GM18868 (cell line): ENCODE results near the gene FUBP1.
A peak's percentile ranks its signal among the peaks of the same experiment; 100 is the strongest.
"Not testable (repeated sequence)": the region's sequence is repeated elsewhere in the genome, so short reads cannot be mapped to it uniquely, and the experiment has no call there.

Source experiments
- ATAC-seq: cut with Tn5 transposase; IDR thresholded peaks from one replicate; pipeline ENCODE4 v1.9.1; 2021; ENCODE audit warnings: mild to moderate bottlenecking, moderate library complexity; ENCODE audit not compliant: unreplicated experiment

FUBP1 gene

DNA sequence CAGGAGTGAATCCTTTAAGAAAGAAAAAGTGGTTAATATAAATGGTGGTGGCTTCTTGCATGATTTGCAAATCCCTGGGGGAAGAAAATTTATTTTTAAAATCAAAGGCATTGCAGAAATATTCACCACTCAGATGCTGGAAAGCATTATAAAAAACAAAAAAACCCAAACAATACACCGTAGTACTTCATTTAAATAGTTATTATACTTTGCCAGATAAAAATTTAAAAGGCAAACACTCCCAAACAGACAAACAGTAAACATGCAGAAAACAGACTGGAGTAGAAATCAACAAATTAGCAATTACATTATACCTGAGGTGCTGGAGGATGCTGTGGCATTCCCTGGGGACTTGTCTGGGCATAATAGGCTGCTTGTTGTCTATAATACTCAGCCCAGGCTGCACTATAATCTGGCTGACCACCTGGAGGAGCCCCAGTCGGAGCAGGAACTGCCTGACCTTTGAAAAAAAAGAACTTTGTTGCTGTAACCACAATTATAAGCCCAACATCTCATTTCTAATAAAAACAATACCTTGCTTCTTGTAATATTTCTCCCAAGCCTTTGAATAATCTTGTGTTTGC is 29.9 kb downstream of the FUBP1 start:
- peak; percentile 38 for ATAC-seq

DNA sequence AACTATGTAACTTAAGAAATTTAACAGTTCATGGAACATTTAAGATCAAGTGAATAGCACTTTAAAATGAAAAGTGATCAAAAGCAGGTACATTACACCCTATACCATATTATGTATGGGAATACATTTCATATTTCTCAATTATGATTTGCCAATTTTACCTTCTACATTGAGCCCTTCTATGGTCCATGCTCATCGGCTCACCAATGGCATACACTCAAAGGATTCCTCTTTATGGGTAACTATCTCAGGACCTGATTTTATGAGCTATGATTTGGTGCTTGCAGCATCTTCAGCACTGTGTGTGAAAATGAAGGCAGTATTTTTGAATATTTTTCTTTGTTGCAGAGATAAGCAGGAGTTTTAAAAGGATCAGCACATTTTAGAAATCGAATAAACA is 33.5 kb downstream of the FUBP1 start:
- no peak for ATAC-seq

DNA sequence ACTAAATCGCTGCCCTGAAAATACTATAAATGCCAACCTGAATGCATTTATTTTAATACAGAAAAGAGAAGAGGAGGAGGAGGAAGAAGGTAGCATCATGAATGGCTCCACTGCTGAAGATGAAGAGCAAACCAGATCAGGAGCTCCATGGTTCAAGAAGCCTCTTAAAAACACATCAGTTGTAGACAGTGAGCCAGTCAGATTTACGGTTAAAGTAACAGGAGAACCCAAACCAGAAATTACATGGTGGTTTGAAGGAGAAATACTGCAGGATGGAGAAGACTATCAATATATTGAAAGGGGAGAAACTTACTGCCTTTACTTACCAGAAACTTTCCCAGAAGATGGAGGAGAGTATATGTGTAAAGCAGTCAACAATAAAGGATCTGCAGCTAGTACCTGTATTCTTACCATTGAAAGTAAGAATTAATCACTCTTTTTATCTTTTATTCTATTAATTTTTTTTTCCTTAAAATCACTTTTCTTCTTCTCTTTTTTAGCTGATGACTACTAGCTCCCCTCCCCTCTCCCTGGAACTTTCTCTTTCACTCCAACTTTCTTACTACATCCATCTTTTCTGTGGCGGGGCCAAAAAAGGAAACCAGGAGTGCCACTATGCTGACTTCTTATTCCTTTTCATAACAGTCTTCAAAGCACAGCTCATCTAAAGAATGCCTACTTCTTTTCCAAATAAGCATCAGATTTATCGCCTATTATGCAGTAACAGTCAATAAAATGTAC is 36.3 kb downstream of the FUBP1 start:
- ATAC-seq = no peak

DNA sequence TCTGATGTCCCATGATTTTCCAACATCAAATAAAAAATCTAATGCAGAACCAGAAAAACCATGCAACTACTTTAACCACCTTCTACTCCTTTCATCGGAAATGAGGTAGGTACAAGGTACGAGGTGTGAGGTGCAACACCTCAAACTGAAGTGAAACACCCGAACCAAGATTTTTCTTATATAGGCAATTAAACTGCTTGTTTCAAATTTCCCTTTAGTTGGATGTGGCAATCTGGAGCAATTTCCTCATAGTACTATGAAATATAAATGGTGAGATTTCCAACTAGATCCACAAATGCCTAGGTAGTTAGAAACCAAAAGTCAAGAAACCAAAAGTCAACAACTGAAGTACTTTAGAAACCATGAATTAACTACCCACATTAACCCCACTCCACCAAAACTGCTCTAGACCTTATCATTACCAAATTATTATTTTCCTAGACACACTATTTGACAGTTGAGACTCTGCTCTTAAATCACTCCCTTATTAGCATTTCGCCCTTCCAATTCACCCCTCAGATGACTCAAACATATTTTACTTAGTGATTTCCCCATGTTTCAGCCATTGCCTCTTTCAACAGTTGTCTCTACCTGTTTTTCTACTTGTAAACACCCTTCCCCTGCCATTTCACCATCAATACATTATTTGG is 37.8 kb downstream of the FUBP1 start:
- no peak for ATAC-seq

DNA sequence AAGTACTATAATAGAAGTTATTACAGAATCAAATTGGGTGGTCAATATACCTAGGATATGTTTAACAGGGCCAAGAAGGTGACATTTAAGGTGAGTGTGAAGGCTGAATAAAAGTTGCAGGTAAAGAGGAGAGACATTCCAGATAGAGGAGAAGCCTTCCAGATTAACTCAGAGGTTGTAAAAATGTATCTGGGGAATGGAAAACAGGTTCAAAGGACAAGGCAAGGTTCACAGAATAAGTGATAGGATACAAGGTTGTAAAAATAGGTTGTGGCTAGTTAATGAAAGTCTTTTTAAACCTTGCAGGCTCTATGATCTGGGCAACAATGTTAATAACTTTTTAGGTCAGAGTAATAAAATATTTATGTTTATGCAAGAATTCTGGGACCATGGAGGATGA is 40.2 kb downstream of the FUBP1 start:
- ATAC-seq = no peak

DNA sequence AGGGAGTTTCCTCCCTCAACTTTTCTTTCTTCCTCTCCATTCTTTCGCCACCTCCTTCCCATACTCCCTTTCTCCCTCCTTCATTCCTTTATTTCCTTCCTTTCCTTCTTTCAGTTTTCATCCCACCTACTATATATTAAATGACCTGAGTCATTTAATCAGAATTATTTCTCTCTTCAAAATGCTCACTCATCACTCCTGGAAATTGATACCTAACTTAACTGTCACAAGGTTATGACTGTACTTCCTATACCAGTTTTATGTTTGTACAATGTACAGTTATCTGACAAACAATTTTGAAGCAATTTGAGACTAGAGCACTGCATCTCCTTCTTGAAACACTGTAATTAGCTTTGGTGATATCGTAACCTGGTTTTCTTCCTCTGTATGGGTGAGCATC is 49.1 kb downstream of the FUBP1 start:
- ATAC-seq = no peak

DNA sequence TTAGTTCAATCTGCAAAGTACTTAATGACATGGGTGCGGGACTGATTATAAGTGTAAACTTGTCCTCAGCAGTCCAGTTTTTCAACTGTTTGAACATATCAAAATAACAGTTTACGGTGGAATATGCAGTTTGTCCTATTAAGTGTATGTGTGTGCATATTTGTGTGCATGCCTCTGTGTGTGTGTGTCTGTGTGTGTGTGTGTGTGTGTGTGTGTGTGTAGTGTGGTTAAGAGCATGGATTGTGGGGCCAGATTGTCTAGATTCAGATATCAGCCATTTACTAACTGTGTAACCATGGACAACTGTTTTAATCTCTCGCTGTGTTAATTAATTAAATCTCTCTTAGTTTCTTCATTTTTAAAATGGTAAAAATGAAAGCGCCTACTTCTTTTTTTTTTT is 51.5 kb downstream of the FUBP1 start:
- no peak for ATAC-seq

DNA sequence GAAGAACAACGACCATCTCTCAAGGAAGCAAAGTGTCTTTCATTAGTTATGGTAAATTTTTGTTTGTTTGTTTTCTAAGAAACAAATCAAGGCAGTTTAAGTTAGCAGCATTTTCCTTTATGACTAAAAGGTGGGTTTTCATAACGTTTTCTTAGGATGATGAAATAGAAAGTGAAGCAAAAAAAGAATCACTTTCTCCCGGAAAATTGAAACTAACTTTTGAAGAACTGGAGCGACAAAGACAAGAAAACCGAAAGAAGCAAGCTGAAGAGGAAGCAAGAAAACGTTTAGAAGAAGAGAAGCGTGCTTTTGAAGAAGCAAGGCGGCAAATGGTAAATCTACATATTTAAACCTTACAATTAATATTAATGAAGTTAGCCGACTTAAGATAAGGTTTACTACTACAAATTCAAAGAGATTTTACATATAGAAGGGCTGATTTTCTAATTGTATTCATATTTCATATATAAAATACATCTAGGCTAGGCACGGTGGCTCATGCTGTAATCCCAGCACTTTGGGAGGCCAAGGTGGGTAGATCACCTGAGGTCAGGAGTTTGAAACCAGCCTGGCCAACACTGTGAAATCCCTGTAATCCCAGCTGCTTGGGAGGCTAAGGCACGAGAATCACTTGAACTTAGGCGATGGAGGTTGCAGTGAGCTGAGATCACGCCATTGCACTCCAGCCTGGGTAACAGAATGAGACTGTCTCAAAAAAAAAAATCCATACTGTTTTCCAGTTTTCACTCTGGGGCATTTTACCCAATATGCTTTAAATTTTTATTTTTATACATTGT is 52.1 kb downstream of the FUBP1 start:
- peak; percentile 53 for ATAC-seq

DNA sequence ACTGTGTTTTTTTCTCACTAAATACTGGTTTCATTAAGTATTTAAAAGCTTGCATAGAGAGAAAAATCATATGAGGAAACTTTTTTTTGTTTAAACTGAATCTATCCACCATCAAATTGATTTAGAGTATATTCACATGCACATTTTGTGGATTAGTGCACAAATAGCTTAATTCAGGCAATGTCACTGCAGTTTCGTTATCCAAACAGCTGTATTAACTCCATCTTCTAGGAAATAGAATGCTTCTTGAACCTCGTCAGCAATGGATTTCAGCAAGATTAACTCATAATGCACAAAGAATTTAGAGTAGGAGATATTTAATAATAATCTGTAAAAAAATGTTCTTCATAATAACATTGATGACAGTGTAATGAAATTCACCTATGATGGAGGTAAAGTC is 52.9 kb downstream of the FUBP1 start:
- ATAC-seq = no peak

DNA sequence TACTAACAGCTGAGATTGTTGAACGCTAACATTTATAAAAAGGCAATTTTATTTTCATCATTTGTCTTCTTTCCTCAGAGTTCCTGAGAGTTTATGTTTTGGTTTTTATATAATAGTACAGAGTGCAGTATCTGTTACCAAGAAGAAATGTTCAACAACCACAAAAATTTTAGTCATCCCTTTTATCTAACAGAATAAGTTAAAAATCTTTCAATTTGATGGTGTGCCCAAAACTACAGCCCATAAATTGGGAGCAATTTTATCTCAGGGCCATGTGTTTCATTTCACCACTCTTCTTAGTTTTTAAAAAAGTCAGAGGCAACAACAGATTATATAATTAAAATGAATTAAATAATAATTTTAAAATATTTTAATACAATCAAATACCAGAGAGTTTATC is 53.4 kb downstream of the FUBP1 start:
- no peak for ATAC-seq

DNA sequence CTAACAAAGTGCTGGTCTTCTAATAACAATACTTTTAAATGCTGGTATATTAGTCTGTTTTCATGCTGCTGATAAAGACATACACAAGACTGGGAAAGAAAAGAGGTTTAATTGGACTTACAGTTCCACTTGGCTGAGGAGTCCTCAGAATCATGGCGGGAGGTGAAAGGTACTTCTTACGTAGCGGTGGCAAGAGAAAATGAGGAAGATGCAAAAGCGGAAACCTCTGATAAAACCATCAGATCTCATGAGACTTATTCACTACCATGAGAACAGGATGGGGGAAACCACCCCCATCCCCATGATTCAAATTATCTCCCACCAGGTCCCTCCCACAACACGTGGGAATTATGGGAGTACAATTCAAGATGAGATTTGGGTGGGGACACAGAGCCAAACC is 60.0 kb downstream of the FUBP1 start:
- ATAC-seq = not testable (repeated sequence)

DNA sequence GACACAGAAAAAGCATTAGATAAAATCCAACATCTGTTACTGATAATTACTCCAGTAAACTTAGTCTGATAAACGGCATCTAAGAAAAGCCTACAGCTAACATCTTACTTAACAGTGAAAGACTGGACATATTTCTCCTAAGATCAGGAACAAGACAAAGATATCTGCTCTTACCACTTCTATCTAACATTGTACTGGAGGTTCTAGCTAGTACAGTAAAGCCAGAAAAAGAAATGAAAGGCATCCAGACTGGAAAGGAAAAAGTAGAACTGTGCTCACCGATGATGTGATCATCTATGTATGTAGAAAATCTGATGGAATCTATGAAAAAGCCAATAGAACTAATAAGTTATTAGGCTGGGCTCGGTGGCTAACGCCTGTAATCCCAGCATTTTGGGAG is 68.8 kb downstream of the FUBP1 start:
- no peak for ATAC-seq

DNA sequence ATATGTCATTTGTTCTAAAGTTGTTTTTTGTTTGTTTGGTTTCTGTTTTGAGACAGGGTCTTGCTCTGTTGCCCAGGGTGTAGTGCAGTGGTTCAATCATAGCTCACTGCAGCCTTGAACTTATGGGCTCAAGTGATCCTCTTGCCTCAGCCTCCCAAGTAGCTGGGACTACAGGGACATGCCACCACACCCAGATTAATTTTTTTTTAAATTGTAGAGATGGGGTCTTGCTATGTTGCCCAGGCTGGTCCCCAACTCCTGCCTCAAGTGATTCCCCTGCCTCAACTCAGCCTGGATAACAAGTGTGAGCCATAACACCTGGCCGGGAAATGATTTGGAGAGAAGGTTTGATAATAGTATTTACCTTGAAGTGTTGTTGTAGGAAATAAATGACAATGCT is 72.2 kb downstream of the FUBP1 start:
- no peak for ATAC-seq

DNA sequence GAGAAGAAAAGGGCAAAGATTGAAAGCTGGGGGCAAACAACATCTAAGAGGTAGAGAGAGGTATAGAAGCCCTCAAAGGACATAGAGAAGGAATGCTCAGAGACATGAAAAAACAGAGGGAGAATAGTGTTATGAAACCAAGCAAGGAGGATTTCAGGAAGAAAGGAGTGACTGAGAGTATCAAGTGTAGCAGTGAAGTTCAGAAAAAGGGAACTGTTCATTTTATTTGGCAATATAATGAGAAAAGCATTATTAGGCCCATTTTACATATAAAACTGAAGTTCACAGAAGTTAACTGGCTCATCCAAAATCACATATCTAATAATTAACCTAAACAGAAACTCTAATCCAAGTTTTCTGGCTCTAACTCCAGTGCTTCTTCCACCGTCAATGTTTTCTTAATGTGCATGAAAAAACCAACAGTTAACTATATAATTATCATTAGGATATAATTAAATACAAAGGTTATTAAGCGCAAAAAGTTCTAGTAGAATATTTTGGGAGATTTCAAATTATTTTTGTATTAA is 72.8 kb downstream of the FUBP1 start:
- ATAC-seq = no peak

DNA sequence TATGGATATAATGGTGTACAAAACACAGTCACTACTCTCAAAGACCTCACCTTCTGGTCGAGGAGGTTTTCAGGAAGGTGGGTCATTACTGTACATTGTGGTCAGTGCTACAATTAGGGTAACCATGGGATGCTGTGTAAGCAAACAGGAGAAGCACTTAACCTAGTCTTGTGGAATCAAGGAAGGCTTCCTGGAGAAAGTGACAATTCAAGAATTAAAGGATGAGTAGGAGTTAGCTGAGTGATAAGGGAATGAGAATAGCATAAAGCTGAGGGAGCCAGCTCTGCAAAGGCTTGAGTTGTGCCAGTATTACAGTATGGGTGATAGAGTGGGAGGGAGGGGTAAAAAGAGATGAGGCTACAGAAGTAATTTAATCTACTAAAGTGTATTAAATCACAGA is 73.3 kb downstream of the FUBP1 start:
- no peak for ATAC-seq

DNA sequence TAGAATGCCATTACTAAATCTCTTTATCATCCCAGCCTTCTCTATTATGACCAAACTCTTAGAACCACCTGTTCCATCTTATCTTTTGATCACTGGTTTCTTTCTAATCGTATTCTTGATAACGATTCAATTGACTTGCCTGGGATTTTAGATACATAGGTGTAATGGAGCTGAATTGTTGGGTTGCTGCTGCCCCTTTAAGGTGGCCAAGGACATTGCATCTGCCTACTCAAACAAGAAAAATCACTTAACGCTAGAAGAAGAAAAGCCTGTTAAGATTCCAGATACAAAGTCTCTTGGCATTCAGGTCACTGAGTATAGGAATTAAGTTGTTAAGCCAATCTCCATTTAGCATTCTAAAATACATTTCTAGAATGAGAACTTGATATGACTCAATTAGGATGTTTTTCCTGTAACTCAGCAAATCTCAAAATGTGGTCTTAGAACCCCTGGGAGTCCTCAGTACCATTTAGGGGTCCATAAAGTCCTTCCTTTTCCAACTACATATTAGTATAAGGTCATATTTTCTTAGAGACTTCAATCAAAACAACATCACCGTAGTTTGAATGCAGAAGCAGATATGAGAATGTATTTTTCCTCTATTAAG is 78.1 kb downstream of the FUBP1 start:
- ATAC-seq = peak; percentile 78

DNA sequence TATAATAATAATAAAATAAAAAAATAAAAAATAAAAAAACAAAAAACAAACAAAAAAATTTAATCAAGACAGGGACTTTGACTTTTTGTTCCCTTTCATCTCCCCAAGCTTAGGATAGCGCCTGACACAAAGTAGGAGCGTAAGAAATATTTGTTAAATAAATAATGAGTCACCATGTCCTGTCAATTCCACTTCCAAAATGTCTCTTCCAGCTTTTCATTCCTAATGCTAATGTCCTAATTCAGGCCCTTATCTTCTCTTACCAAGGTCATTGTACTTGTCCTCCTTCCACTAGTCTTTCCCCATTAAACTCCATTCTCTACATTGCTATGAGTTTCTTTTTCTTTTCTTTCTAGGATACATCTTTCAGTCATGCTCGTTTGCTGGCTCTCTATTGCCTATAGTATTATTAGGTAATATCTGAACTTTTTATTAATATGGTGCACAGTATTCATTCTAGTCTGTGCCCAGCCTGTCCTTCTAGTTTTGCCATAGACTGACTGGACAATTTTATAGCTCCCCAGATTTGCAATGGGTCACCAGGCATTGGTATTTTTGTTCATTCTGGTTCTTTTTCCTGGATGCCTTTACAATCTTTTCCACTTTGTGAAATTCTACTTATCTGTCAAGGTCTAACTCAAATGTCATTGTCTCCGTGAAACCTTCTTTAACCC is 79.1 kb downstream of the FUBP1 start:
- ATAC-seq = no peak
